Epithelial cell of proximal tubule (primary cell): ENCODE data around the gene FYCO1. TPM values are rescaled to one million over a fixed set of nuclear protein-coding genes. Genes with fewer than 3 reads are reported as not detected.

Experiments used
- DNase-seq: peaks from one replicate; pipeline ENCODE4 v3.0.0-alpha.2; 2011; ENCODE audit warnings: low read depth
- H3K4me3 ChIP-seq: 2 replicates; pipeline ENCODE4 v1.5.1; 2011; ENCODE audit warnings: low read depth, mild to moderate bottlenecking, low read length
- total RNA-seq: library from RNA; depleted of rRNA; stranded (reverse); fragments of >200 nt; gene quantifications from 2 replicates; pipeline ENCODE4 v1.2.3, GENCODE V29; 2015
- TF ChIP-seq, protein P1 (sequence below): conservative IDR thresholded peaks from 2 replicates; pipeline ENCODE4 v1.5.1; 2012; ENCODE audit warnings: low read depth, mild to moderate bottlenecking, low read length

Gene FYCO1
- total RNA-seq, 1 donor from 2014 or later: 10.3 TPM

DNA sequence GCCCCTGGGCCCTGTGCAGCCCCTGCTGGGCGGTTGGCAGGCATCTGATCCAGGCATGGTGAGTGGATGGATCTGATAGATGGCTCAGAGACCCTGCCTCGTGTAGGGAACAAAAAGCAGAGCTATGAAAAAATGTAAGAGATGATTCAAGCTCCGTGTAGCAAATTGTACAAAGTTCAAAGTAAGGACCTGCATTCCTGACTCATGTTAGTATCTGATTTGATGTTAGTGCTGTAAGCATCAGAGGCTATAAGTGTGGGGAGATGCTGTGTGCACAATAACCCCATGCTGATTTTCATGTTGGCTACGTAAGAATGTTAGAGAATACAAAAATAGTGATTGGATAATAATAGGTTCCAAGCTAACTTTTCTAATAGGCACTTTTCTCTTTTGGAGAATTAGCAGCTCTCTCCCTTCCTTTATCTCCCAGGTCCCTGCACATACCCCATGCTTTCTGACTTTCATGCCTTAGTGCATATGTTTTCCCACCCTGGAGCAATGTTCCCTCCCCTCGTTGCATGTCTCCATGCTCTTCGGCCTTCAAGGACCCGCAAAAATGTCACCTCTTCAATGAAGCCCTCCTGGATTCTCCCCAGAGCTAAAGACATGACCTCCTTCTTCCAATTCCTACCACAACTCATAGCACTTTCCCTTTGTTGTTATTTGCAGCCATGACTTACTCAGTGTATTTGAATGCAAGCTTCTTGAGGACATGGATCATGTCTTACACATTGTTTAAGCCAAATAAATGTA is 107.7 kb downstream of the FYCO1 start:
- TF ChIP-seq, protein P1, sequence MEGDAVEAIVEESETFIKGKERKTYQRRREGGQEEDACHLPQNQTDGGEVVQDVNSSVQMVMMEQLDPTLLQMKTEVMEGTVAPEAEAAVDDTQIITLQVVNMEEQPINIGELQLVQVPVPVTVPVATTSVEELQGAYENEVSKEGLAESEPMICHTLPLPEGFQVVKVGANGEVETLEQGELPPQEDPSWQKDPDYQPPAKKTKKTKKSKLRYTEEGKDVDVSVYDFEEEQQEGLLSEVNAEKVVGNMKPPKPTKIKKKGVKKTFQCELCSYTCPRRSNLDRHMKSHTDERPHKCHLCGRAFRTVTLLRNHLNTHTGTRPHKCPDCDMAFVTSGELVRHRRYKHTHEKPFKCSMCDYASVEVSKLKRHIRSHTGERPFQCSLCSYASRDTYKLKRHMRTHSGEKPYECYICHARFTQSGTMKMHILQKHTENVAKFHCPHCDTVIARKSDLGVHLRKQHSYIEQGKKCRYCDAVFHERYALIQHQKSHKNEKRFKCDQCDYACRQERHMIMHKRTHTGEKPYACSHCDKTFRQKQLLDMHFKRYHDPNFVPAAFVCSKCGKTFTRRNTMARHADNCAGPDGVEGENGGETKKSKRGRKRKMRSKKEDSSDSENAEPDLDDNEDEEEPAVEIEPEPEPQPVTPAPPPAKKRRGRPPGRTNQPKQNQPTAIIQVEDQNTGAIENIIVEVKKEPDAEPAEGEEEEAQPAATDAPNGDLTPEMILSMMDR: no peak
- DNase-seq: no peak
- H3K4me3 ChIP-seq: no peak overlapping the region

- DNase-seq: no peak
- H3K4me3 ChIP-seq: no peak overlapping the region
- TF ChIP-seq, protein P1: no peak
Measured at GRCh38 chr3:45887285-45887684, 108.3 kb downstream of the FYCO1 start.

DNA sequence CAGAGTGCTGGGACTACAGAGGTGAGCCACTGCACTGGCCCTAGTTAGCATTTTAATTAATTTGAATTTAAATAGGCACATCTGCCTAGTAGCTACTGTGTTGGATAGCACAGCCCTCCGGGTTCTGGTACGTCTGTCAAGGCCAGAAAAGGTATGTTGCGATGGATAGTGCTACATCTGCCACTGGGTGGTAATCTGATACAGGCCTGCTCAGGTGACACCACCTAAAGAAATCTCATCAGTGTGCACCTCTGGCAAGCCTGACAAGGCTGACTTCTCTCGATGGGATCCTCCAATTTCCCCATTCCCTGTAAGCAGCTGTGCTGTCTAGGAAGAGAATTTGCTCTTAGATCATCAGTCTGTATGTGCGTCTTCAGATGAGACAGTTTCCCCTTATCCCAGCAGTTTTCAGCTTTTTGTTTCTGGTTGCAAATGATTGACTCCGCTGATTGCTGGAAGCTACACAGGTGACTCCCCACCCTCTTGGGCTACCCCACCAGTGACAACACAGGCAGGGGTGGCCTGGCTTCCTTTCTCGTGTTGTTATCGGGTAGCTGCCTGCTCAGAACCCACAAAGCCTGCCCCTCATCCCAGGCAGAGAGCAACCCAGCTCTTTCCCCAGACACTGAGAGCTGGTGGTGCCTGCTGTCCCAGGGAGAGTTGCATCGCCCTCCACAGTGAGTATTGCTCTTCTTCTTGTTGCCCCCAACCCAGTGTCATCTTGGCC is 109.5 kb downstream of the FYCO1 start, which contains the start of gene CCR9:
TSS of gene CCR9 (plus strand) at position 565 of the 727 bp plus-strand sequence. CDS start 8,391 bp downstream, outside the sequence.
- DNase-seq: no peak
- H3K4me3 ChIP-seq: no peak within 1 kb of the TSS
- TF ChIP-seq, protein P1: no peak

DNA sequence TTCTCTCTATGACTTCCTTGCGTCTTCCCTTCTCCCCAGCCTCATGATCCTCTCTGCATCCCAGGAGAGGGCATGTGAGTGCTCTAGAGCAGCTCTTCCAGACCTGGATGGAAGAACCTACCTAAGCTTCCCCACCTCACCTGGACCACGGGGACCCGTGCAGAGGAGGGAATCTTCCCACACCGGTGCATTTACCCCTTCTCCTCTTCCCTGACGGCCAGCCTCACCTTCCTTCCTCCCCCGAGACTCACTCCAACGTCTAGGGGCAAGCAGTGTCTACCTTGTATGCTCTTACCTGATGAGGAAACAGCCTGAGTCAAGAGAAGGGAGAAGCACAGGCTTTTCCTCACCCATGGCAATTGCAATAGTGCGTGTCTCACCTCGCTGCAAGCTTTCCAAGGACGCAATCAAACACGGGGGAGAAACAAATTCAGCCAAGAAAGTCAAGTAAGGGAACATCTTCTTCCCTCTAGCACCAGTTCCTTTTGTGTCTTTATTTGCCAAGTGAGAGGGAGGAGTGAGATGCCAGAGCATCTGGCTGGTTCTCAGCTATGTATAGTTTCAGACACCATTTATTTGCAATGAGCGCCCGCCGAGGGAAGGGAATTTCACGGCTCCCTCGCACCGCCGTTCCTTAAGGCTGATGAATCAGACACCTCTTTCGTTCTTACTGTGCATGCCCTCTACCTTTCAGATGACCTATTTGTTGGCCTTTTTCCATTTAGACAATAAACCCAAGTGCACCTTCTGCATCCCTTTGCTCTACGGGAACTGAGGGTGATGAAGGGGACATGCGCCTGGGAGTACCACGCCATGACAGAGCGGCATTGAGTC is 111.0 kb downstream of the FYCO1 start:
- TF ChIP-seq, protein P1: no peak
- no peak overlapping the region for H3K4me3 ChIP-seq
- no peak for DNase-seq

DNA sequence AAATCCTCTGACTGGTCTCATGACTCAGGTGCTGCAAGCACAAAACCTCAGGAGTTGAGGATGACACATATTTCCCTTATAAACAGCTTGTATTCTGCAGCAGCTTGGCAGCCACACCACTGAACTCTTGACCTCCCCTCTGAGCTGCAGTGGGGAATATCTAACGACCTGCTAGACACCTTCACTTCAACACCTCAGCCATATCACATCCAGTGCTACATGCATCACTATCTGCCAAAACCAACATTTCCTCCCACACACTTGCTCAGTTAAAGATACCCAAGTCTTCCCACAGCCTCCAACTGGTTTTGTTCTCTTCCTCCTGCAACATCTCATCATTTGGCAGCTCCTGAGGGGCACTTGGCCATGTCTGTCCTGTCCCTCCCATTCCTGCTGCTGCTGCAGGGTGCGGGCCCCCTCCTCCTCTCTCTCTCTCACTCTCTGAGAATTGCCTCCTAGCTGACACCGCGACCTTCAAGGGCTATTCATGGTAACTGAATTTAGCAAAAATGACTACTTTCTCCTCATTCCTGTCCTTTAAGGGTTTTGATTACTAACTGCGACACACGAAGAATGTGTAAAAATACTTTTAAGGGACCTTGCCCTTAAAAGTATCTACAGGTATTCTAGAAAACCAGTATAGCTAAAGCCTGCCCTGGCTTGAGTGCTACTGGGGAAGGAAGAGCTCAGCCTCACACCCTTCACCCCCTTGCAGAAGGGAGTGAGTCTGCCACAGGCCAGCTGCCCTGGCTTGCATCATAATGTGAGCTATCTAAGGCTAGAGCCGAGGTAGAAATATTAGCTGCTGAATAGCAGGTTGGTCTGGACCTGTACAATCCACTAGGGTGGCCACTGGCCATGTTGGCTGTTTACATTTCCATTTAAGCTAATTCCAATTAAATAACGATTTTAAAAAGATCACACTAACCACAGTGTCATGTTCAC is 114.3 kb downstream of the FYCO1 start:
- TF ChIP-seq, protein P1: no peak
- DNase-seq: no peak
- H3K4me3 ChIP-seq: no peak overlapping the region

- H3K4me3 ChIP-seq: no peak overlapping the region
- TF ChIP-seq, protein P1: no peak
Measured at GRCh38 chr3:45880725-45881077, 114.9 kb downstream of the FYCO1 start.

More at GRCh38 chr3:45880725-45881077, 114.9 kb downstream of the FYCO1 start:
- DNase-seq: no peak
